ENCODE results near the gene C1orf53. TPM values are rescaled to one million over a fixed set of nuclear protein-coding genes. Genes with fewer than 3 reads are reported as not detected.

C1orf53 gene
- total and polyA plus RNA-seq, 2 of the 13 experiments (the other 11 are each of a cell fraction or from before 2014, with no cell fraction given), result 5.8 to 10.1 TPM

- TF ChIP-seq ELF1 (CRISPR knock-in tag; IDR thresholded peaks at IDR 0.05) (0 out of 2 replicates have a peak, but pooled peaks have one; percentile 27), KDM1A (CRISPR knock-in tag; IDR thresholded peaks at IDR 0.05) (no peak), GPN1 (CRISPR knock-in tag; IDR thresholded peaks at IDR 0.05; ENCODE audit: borderline replicate concordance) (no peak), BORCS8-MEF2B (CRISPR knock-in tag; IDR thresholded peaks at IDR 0.05) (peak; percentile 73), ZFP36L2 (CRISPR knock-in tag; IDR thresholded peaks at IDR 0.05) (no peak), KDM3A (CRISPR knock-in tag; IDR thresholded peaks at IDR 0.05; ENCODE audit: low read depth) (0 out of 2 replicates have a peak, but pooled peaks have one; percentile 44), KDM2A (CRISPR knock-in tag; IDR thresholded peaks at IDR 0.05; ENCODE audit: borderline replicate concordance, low read depth) (0 out of 2 replicates have a peak, but pooled peaks have one; percentile 48), TOE1 (CRISPR knock-in tag; IDR thresholded peaks at IDR 0.05) (no peak), BRF2 (CRISPR knock-in tag; IDR thresholded peaks at IDR 0.05) (no peak), ZNF616 (CRISPR knock-in tag; IDR thresholded peaks at IDR 0.05; ENCODE audit: low read depth) (no peak), HNF4G (IDR thresholded peaks at IDR 0.05; ENCODE audit: borderline replicate concordance, low read depth, low read length) (no peak; the same call in 1 of the 2 replicates), HNF4G (CRISPR knock-in tag; IDR thresholded peaks at IDR 0.05; ENCODE audit: borderline replicate concordance, low read depth) (0 out of 2 replicates have a peak, but pooled peaks have one; percentile 48), ZFP37 (CRISPR knock-in tag; IDR thresholded peaks at IDR 0.05; ENCODE audit: borderline replicate concordance) (no peak), THAP11 (CRISPR knock-in tag; IDR thresholded peaks at IDR 0.05) (peak; percentile 50; the same call in 1 of the 2 replicates), KLF12 (CRISPR knock-in tag; IDR thresholded peaks at IDR 0.05; ENCODE audit: borderline replicate concordance) (no peak), TBL1XR1 (IDR thresholded peaks at IDR 0.05; ENCODE audit: borderline replicate concordance, low read length, partially characterized antibody) (peak; percentile 88), ZNF607 (CRISPR knock-in tag; IDR thresholded peaks at IDR 0.05; ENCODE audit: borderline replicate concordance) (no peak), SKI (IDR thresholded peaks at IDR 0.05; ENCODE audit: partially characterized antibody) (peak; percentile 97), BCLAF1 (IDR thresholded peaks at IDR 0.05) (no peak), TSC22D2 (CRISPR knock-in tag; IDR thresholded peaks at IDR 0.05; ENCODE audit: borderline replicate concordance) (0 out of 2 replicates have a peak, but pooled peaks have one; percentile 46), KDM5A (IDR thresholded peaks at IDR 0.05; ENCODE audit: borderline replicate concordance, low read length) (no peak)
- TF ChIP-seq, protein P1, sequence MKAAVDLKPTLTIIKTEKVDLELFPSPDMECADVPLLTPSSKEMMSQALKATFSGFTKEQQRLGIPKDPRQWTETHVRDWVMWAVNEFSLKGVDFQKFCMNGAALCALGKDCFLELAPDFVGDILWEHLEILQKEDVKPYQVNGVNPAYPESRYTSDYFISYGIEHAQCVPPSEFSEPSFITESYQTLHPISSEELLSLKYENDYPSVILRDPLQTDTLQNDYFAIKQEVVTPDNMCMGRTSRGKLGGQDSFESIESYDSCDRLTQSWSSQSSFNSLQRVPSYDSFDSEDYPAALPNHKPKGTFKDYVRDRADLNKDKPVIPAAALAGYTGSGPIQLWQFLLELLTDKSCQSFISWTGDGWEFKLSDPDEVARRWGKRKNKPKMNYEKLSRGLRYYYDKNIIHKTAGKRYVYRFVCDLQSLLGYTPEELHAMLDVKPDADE (CRISPR knock-in tag; IDR thresholded peaks at IDR 0.05), result no peak
- TF ChIP-seq, protein P2, sequence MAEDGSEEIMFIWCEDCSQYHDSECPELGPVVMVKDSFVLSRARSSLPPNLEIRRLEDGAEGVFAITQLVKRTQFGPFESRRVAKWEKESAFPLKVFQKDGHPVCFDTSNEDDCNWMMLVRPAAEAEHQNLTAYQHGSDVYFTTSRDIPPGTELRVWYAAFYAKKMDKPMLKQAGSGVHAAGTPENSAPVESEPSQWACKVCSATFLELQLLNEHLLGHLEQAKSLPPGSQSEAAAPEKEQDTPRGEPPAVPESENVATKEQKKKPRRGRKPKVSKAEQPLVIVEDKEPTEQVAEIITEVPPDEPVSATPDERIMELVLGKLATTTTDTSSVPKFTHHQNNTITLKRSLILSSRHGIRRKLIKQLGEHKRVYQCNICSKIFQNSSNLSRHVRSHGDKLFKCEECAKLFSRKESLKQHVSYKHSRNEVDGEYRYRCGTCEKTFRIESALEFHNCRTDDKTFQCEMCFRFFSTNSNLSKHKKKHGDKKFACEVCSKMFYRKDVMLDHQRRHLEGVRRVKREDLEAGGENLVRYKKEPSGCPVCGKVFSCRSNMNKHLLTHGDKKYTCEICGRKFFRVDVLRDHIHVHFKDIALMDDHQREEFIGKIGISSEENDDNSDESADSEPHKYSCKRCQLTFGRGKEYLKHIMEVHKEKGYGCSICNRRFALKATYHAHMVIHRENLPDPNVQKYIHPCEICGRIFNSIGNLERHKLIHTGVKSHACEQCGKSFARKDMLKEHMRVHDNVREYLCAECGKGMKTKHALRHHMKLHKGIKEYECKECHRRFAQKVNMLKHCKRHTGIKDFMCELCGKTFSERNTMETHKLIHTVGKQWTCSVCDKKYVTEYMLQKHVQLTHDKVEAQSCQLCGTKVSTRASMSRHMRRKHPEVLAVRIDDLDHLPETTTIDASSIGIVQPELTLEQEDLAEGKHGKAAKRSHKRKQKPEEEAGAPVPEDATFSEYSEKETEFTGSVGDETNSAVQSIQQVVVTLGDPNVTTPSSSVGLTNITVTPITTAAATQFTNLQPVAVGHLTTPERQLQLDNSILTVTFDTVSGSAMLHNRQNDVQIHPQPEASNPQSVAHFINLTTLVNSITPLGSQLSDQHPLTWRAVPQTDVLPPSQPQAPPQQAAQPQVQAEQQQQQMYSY (CRISPR knock-in tag; IDR thresholded peaks at IDR 0.05), result no peak
These were observed 18.3 kb upstream of the C1orf53 start (continued) for GRCh38 chr1:197884173-197884572.

Measured in HepG2 (cell line).